C4-2B (cell line): ENCODE results near the gene MNT.

Experiments
- ZFX ChIP-seq: fragments of 450-650 bp; IDR thresholded peaks from 2 replicates; pipeline ENCODE4 v1.6.1; 2017
- TF ChIP-seq, protein P1 (sequence below): fragments of 450-650 bp; conservative IDR thresholded peaks from 2 replicates; pipeline ENCODE4 v1.5.1; 2017; ENCODE audit warnings: mild to moderate bottlenecking

DNA sequence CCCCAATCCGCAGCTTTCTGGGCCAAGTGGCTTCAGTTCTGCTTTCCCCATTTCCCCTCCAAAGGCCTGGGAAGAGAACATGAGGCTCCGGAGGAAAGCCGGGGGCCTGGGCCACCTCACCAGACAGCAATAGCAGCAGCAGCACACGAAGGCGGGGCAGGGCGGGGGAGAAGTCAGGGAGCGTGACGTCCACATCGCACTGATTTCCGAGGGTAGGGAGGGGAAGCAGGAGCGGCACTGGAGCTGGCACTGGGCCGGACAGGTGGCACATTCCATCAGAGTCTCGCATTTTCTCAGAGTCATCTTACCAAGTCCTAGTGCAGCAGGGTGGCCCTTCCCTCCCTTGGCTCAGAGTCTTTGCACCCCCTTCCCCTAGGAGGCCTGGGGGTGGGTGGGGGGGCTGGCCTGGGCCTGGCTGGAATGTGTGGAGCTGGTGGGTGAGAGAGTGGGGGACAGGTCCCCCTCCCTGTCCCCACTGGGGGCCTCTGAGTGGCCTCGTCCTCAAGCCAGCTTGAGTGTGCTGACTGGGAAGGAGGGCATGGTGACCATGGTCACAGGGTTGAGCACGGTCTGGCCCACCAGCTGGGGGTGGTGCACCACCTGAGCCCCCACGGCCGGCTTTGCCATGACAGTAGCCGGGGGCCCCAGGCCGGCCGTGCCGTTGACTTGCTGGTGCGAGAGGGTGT, 14.3 kb downstream of the MNT start:
- TF ChIP-seq, protein P1, sequence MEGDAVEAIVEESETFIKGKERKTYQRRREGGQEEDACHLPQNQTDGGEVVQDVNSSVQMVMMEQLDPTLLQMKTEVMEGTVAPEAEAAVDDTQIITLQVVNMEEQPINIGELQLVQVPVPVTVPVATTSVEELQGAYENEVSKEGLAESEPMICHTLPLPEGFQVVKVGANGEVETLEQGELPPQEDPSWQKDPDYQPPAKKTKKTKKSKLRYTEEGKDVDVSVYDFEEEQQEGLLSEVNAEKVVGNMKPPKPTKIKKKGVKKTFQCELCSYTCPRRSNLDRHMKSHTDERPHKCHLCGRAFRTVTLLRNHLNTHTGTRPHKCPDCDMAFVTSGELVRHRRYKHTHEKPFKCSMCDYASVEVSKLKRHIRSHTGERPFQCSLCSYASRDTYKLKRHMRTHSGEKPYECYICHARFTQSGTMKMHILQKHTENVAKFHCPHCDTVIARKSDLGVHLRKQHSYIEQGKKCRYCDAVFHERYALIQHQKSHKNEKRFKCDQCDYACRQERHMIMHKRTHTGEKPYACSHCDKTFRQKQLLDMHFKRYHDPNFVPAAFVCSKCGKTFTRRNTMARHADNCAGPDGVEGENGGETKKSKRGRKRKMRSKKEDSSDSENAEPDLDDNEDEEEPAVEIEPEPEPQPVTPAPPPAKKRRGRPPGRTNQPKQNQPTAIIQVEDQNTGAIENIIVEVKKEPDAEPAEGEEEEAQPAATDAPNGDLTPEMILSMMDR = no peak
- TF ChIP-seq ZFX = no peak
